ENCODE measurements around the gene KCNH6. TPM values are rescaled to one million over a fixed set of nuclear protein-coding genes. Genes with fewer than 3 reads are reported as not detected.

Gene KCNH6
- polyA plus RNA-seq, 3 donors: not detected

DNA sequence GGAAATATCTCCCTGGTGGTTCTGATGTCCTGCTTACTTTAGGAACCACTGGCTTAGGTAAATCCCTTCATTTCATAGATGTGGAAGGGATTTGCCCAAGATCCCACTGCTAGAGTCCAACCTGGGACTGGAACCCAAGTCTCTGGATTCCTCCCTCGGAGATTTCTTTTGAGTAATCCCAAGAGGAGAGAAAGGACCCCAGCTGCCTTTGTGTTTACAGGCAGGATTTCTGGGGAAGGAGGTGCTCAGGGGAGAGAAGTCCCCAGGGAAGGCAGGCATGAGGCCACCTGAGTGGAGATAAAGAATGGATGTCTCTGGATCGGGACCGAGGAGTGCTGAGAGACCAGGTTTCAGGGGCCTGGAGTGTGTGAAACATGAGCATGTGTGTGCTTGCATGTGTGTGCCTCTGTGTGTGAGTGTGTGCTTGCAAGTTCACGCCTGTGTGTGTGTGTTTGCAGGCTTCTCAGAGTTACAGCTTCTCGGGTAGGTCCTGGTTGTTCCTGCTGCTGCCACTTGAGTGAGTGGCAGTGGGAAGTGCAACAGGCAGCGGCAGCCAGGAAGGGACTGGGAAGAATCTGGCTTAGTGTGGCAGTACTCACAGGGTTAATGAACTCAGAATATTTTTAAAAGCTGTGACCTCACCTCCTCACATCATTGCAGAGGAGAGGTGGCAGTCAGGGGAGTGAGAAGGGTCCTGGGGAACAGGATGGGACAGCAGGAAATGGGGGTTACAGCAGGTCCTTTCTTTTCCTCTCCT lies 2.2 kb downstream of the KCNH6 start:
- Histone ChIP-seq H3K36me3 (replicated peaks in 1 of 2; ENCODE audit: control insufficient read depth in 1 of 2, insufficient read depth in 2 of 2, low read length in 2 of 2) (no peaks in the 10 kb centered on the region), H2AFZ (ENCODE audit: insufficient read depth, low read depth, low read length, poor library complexity, severe bottlenecking) (no peak overlapping the region), H3K9ac (ENCODE audit: insufficient read depth, low read length, poor library complexity, severe bottlenecking) (no peak overlapping the region), H3K27ac (ENCODE audit: low read depth in 1 of 2, low read length in 2 of 2) (no peak overlapping the region), H3K4me2 (replicated peaks; ENCODE audit: extremely low read depth, low read length, poor library complexity, severe bottlenecking) (no peak overlapping the region), H3K4me3 (replicated peaks in 1 of 3; ENCODE audit: low read depth in 2 of 3, low read length in 3 of 3) (no peak overlapping the region), H3K4me1 (ENCODE audit: control insufficient read depth in 1 of 2, insufficient read depth in 2 of 2, low read length in 2 of 2) (no peaks in the 10 kb centered on the region), H3K27me3 (ENCODE audit: control insufficient read depth in 2 of 2, insufficient read depth in 2 of 2, low read length in 2 of 2) (peaks cover 0 to 24% of the 10 kb centered on the region in 2 donors), H3K9me3 (replicated peaks in 1 of 2; ENCODE audit: control insufficient read depth in 1 of 2, insufficient read depth in 1 of 2, low read length in 2 of 2) (no peaks in the 10 kb centered on the region), H4K20me1 (ENCODE audit: insufficient read depth, low read length) (no peaks in the 10 kb centered on the region), H3K79me2 (ENCODE audit: insufficient read depth, low read length) (no peaks in the 10 kb centered on the region)
- Mint-ChIP-seq H3K4me3 (no peak overlapping the region), H3K27ac (no peak overlapping the region), H3K9me3 (peaks cover 0 to 4% (median 2%) of the 10 kb centered on the region in 7 donors), H3K27me3 (ENCODE audit: low read depth in 3 of 3) (peaks cover 16 to 37% (median 29%) of the 10 kb centered on the region in 3 donors), H3K4me1 (peaks cover 2% of the 10 kb centered on the region), H3K36me3 (no peaks in the 10 kb centered on the region)
- no peak for DNase-seq
- intact Hi-C loops (cut with micrococcal nuclease): no loop called here
- TF ChIP-seq, protein P1, sequence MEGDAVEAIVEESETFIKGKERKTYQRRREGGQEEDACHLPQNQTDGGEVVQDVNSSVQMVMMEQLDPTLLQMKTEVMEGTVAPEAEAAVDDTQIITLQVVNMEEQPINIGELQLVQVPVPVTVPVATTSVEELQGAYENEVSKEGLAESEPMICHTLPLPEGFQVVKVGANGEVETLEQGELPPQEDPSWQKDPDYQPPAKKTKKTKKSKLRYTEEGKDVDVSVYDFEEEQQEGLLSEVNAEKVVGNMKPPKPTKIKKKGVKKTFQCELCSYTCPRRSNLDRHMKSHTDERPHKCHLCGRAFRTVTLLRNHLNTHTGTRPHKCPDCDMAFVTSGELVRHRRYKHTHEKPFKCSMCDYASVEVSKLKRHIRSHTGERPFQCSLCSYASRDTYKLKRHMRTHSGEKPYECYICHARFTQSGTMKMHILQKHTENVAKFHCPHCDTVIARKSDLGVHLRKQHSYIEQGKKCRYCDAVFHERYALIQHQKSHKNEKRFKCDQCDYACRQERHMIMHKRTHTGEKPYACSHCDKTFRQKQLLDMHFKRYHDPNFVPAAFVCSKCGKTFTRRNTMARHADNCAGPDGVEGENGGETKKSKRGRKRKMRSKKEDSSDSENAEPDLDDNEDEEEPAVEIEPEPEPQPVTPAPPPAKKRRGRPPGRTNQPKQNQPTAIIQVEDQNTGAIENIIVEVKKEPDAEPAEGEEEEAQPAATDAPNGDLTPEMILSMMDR (IDR thresholded peaks at IDR 0.05): no peak
- 71% methylated on average over 4 of the region's 6 CpGs for WGBS (ENCODE audit: insufficient coverage)

DNA sequence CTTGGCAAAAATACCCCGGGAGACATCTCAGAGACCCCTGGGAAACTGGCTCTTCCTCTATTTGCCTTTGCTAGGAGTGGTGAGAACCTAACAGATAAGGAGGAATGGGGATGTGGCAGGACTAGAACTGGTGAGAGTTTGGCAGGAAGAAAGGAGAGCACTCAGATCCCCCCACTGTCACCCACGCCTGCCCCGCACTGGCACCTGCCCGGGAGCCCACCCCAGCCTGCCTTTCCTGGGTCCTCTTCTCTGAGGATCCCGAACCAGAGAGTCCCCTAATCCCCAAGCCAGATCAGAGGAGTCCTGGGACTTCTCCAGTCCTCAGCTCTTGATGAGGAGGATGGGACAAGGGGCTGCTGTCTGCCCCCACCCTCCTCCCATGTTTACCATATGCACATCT lies 3.7 kb downstream of the KCNH6 start:
- H4K20me1 ChIP-seq (ENCODE audit: insufficient read depth, low read length): no peaks in the 10 kb centered on the region
- H3K79me2 ChIP-seq (ENCODE audit: insufficient read depth, low read length): no peaks in the 10 kb centered on the region
- H3K9ac ChIP-seq (ENCODE audit: insufficient read depth, low read length, poor library complexity, severe bottlenecking): no peak overlapping the region
- peaks cover 0 to 4% (median 2%) of the 10 kb centered on the region in 7 donors for H3K9me3 Mint-ChIP-seq
- peaks cover 2% of the 10 kb centered on the region for H3K4me1 Mint-ChIP-seq
- no peak overlapping the region for H3K4me3 Mint-ChIP-seq
- intact Hi-C loops (cut with micrococcal nuclease): no loop called here
- H3K4me1 ChIP-seq (ENCODE audit: control insufficient read depth in 1 of 2, insufficient read depth in 2 of 2, low read length in 2 of 2): no peaks in the 10 kb centered on the region
- H2AFZ ChIP-seq (ENCODE audit: insufficient read depth, low read depth, low read length, poor library complexity, severe bottlenecking): no peak overlapping the region
- no peak overlapping the region for H3K27ac ChIP-seq (ENCODE audit: low read depth in 1 of 2, low read length in 2 of 2)
- H3K27ac Mint-ChIP-seq: peak overlapping the region in 1 of 7 donors; percentile 5
- no peaks in the 10 kb centered on the region for H3K36me3 Mint-ChIP-seq
- TF ChIP-seq, protein P1 (IDR thresholded peaks at IDR 0.05): no peak
- no peak overlapping the region for H3K4me2 ChIP-seq (replicated peaks; ENCODE audit: extremely low read depth, low read length, poor library complexity, severe bottlenecking)
- 100% methylated on average over 1 of the region's 5 CpGs for WGBS (ENCODE audit: insufficient coverage)
- no peaks in the 10 kb centered on the region for H3K9me3 ChIP-seq (replicated peaks in 1 of 2; ENCODE audit: control insufficient read depth in 1 of 2, insufficient read depth in 1 of 2, low read length in 2 of 2)
- no peaks in the 10 kb centered on the region for H3K36me3 ChIP-seq (replicated peaks in 1 of 2; ENCODE audit: control insufficient read depth in 1 of 2, insufficient read depth in 2 of 2, low read length in 2 of 2)
- no peak overlapping the region for H3K4me3 ChIP-seq (replicated peaks in 1 of 3; ENCODE audit: low read depth in 2 of 3, low read length in 3 of 3)
- peaks cover 14 to 33% (median 26%) of the 10 kb centered on the region in 3 donors for H3K27me3 Mint-ChIP-seq (ENCODE audit: low read depth in 3 of 3)
- DNase-seq: no peak
- peaks cover 0 to 24% of the 10 kb centered on the region in 2 donors for H3K27me3 ChIP-seq (ENCODE audit: control insufficient read depth in 2 of 2, insufficient read depth in 2 of 2, low read length in 2 of 2)

Data from CD14-positive monocyte (primary cell).